Measurements from ENCODE around the gene ADGRG3. TPM values are rescaled to one million over a fixed set of nuclear protein-coding genes. Genes with fewer than 3 reads are reported as not detected.
A peak's percentile ranks its signal among the peaks of the same experiment; 100 is the strongest.

The ADGRG3 gene
- total RNA-seq, 2 donors from 2014 or later = 0.21 to 0.84 TPM

- H3K36me3 Mint-ChIP-seq = no peaks in the 10 kb centered on the region
- no peaks in the 10 kb centered on the region for H3K9me3 Mint-ChIP-seq
- DNase-seq (ENCODE audit: low spot score in 2 of 2) (no peak), ATAC-seq (no peak)
- peak overlapping the region; percentile 18 to 76 for H3K27ac Mint-ChIP-seq
These were observed 39.3 kb upstream of the ADGRG3 start for GRCh38 chr16:57628783-57629293.

- Mint-ChIP-seq H3K27ac (peak overlapping the region in 1 of 2 donors; percentile 76), H3K9me3 (no peaks in the 10 kb centered on the region), H3K36me3 (no peaks in the 10 kb centered on the region)
- no peak for ATAC-seq
- no peak for DNase-seq (ENCODE audit: low spot score in 2 of 2)
These were observed 38.3 kb upstream of the ADGRG3 start for GRCh38 chr16:57629516-57630406.

GRCh38 chr16:57630407-57630797 is 37.7 kb upstream of the ADGRG3 start:
- H3K27ac Mint-ChIP-seq = no peak overlapping the region
- no peak for ATAC-seq
- no peaks in the 10 kb centered on the region for H3K36me3 Mint-ChIP-seq
- H3K9me3 Mint-ChIP-seq = no peaks in the 10 kb centered on the region
- DNase-seq (ENCODE audit: low spot score in 2 of 2) = no peak

GRCh38 chr16:57630931-57631845 is 36.9 kb upstream of the ADGRG3 start:
- no peaks in the 10 kb centered on the region for H3K36me3 Mint-ChIP-seq
- H3K27ac Mint-ChIP-seq = no peak overlapping the region
- DNase-seq (ENCODE audit: low spot score in 2 of 2) = no peak
- H3K9me3 Mint-ChIP-seq = no peaks in the 10 kb centered on the region
- ATAC-seq = no peak

GRCh38 chr16:57632568-57632967 is 35.5 kb upstream of the ADGRG3 start:
- no peak for DNase-seq (ENCODE audit: low spot score in 2 of 2)
- no peak for ATAC-seq
- Mint-ChIP-seq H3K9me3 (no peaks in the 10 kb centered on the region), H3K27ac (no peak overlapping the region), H3K36me3 (no peaks in the 10 kb centered on the region)

- ATAC-seq = no peak
- Mint-ChIP-seq H3K36me3 (no peaks in the 10 kb centered on the region), H3K9me3 (no peaks in the 10 kb centered on the region), H3K27ac (no peak overlapping the region)
- DNase-seq (ENCODE audit: low spot score in 2 of 2) = no peak
These were observed 34.6 kb upstream of the ADGRG3 start for GRCh38 chr16:57633383-57634064.

GRCh38 chr16:57634171-57634570 is 33.9 kb upstream of the ADGRG3 start:
- Mint-ChIP-seq H3K27ac (no peak overlapping the region), H3K36me3 (no peaks in the 10 kb centered on the region), H3K9me3 (no peaks in the 10 kb centered on the region)
- no peak for DNase-seq (ENCODE audit: low spot score in 2 of 2)
- no peak for ATAC-seq

GRCh38 chr16:57635266-57636097 is 32.6 kb upstream of the ADGRG3 start:
- DNase-seq (ENCODE audit: low spot score in 2 of 2) (no peak), ATAC-seq (no peak)
- no peaks in the 10 kb centered on the region for H3K36me3 Mint-ChIP-seq
- H3K9me3 Mint-ChIP-seq = no peaks in the 10 kb centered on the region
- H3K27ac Mint-ChIP-seq = no peak overlapping the region

- H3K27ac Mint-ChIP-seq = no peak overlapping the region
- H3K36me3 Mint-ChIP-seq = no peaks in the 10 kb centered on the region
- DNase-seq (ENCODE audit: low spot score in 2 of 2) (no peak), ATAC-seq (no peak)
- no peaks in the 10 kb centered on the region for H3K9me3 Mint-ChIP-seq
These were observed 31.9 kb upstream of the ADGRG3 start for GRCh38 chr16:57636184-57636583.

- DNase-seq (ENCODE audit: low spot score in 2 of 2) (no peak), ATAC-seq (no peak)
- Mint-ChIP-seq H3K27ac (no peak overlapping the region), H3K9me3 (no peaks in the 10 kb centered on the region), H3K36me3 (no peaks in the 10 kb centered on the region)
These were observed 31.1 kb upstream of the ADGRG3 start for GRCh38 chr16:57637020-57637419.

GRCh38 chr16:57637424-57637823 is 30.7 kb upstream of the ADGRG3 start:
- DNase-seq (ENCODE audit: low spot score in 2 of 2) (no peak), ATAC-seq (no peak)
- no peaks in the 10 kb centered on the region for H3K9me3 Mint-ChIP-seq
- H3K27ac Mint-ChIP-seq = no peak overlapping the region
- no peaks in the 10 kb centered on the region for H3K36me3 Mint-ChIP-seq

- Mint-ChIP-seq H3K36me3 (no peaks in the 10 kb centered on the region), H3K27ac (peak overlapping the region in 1 of 2 donors; percentile 58), H3K9me3 (no peaks in the 10 kb centered on the region)
- no peak for ATAC-seq
- no peak for DNase-seq (ENCODE audit: low spot score in 2 of 2)
These were observed 30.1 kb upstream of the ADGRG3 start for GRCh38 chr16:57637965-57638364.

- DNase-seq (ENCODE audit: low spot score in 2 of 2) = no peak
- H3K27ac Mint-ChIP-seq = peak overlapping the region in 1 of 2 donors; percentile 58
- no peaks in the 10 kb centered on the region for H3K36me3 Mint-ChIP-seq
- H3K9me3 Mint-ChIP-seq = no peaks in the 10 kb centered on the region
- no peak for ATAC-seq
These were observed 29.7 kb upstream of the ADGRG3 start for GRCh38 chr16:57638381-57638780.

GRCh38 chr16:57639172-57639887 is 28.8 kb upstream of the ADGRG3 start:
- ATAC-seq = peak in 1 of 2 donors; percentile 52
- Mint-ChIP-seq H3K36me3 (no peaks in the 10 kb centered on the region), H3K9me3 (no peaks in the 10 kb centered on the region), H3K27ac (no peak overlapping the region)
- no peak for DNase-seq (ENCODE audit: low spot score in 2 of 2)

GRCh38 chr16:57640185-57640584 is 27.9 kb upstream of the ADGRG3 start:
- ATAC-seq (no peak), DNase-seq (ENCODE audit: low spot score in 2 of 2) (no peak)
- Mint-ChIP-seq H3K9me3 (no peaks in the 10 kb centered on the region), H3K36me3 (no peaks in the 10 kb centered on the region), H3K27ac (no peak overlapping the region)

All from activated naive CD4-positive, alpha-beta T cell treated with anti-CD3 and anti-CD28 coated beads, Interleukin-2, amount 50 U/mL, for 72 hours (primary cell).